Dedifferentiated amniotic fluid mesenchymal stem cell (primary cell): ENCODE results near the gene PAQR4.

ENCODE experiments used
- DNase-seq: peaks from one replicate; pipeline ENCODE4 v3.0.0-alpha.2; 2016; ENCODE audit errors: extremely low spot score

PAQR4 gene

GRCh38 chr16:3021449-3022207 is 52.5 kb downstream of the PAQR4 start:
- DNase-seq: peak; percentile 72

GRCh38 chr16:3022208-3022683 is 53.1 kb downstream of the PAQR4 start:
- peak; percentile 95 for DNase-seq

- DNase-seq: no peak
These were observed 53.7 kb downstream of the PAQR4 start for GRCh38 chr16:3022684-3023414.
